GM12878 (cell line): ENCODE data around the gene DIAPH1.
A peak's percentile ranks its signal among the peaks of the same experiment; 100 is the strongest.

Experiments used
- CHD2 ChIP-seq: IDR thresholded peaks from 2 replicates; pipeline ENCODE4 v1.6.1; 2011; ENCODE audit warnings: low read depth, low read length, improper control_type of control experiment, borderline replicate concordance
- ETV6 ChIP-seq, 2 experiments: fragments of 450-650 bp in 1 of 2; IDR thresholded peaks in 1 of 2; conservative IDR thresholded peaks in 1 of 2; 2 replicates each; pipeline ENCODE4 v1.6.1; 2014; ENCODE audit warnings: antibody characterized with exemption in 1 of 2, borderline replicate concordance in 1 of 2, low read depth in 1 of 2, mild to moderate bottlenecking in 1 of 2, moderate library complexity in 1 of 2
- GABPA ChIP-seq: IDR thresholded peaks from 2 replicates; pipeline ENCODE4 v1.6.1; 2014; ENCODE audit warnings: antibody characterized with exemption, low read depth, mild to moderate bottlenecking, inconsistent platforms
- POLR2AphosphoS5 ChIP-seq: IDR thresholded peaks from 2 replicates; pipeline ENCODE4 v1.6.1; 2011; ENCODE audit warnings: mild to moderate bottlenecking, low read length, inconsistent platforms
- WRNIP1 ChIP-seq: IDR thresholded peaks from 2 replicates; pipeline ENCODE4 v1.6.1; 2011; ENCODE audit warnings: low read depth, low read length, improper control_type of control experiment, borderline replicate concordance
- TF ChIP-seq, protein P1 (sequence below), 3 experiments: IDR thresholded peaks in 2 of 3; conservative IDR thresholded peaks in 1 of 3; 2 replicates each; pipeline ENCODE4 v1.5.1; 2011; ENCODE audit warnings: low read depth in 3 of 3, low read length in 3 of 3, mild to moderate bottlenecking in 3 of 3, control low read depth in 2 of 3, moderate library complexity in 2 of 3, inconsistent platforms in 1 of 3, mixed read lengths in 1 of 3; ENCODE audit not compliant: control insufficient read depth in 2 of 3, insufficient read depth in 1 of 3; ENCODE audit errors: extremely low read depth in 1 of 3
- TF ChIP-seq, protein P2 (sequence below): IDR thresholded peaks from 2 replicates; pipeline ENCODE4 v1.6.1; 2012; ENCODE audit warnings: low read length, inconsistent platforms

DNA sequence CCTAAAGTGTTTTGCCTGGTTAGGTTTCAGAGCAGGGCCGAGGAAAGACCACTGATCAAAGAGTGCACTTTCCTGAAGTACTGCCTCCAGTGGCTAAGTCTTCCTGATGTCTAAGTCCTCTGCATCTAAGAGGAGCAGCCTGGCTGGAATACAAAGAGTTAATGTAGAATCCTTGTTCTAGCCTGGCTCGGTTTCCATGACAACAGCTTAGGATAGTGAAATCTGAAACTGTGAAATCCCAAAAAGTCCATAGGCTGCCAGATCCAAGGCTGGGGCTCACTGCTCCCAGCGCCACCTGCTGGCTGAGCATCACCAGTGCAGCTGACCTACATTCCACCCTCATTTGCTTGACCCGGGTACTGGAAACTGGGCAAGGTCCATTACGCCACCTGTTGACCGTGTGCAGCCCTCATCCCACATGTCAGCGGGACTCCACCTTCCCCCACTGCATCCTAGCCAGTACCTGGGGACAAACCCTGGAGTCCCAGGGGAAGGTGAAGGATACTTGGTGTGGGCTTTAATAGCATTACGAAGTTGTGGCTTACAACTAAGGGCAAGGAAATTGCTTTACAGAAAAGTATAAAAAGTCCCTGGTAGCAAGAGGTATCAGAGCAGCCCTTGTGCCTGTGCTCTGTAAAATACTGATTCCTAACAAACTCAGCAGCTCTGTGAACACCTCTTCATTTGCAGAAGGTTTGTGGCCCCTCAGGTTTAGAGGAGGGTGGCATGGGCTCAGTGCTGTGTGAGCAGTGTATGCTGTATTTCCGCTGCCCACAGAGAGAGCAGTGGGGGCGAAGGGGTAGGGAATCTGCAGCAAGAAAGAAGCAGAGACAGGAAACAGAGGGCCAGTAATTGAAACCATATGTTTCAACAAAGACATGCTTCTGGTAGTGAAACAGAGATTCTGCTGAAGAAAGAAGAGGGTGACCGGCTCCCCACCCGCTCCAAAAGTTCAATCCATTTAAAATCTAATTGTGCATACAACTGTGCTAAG lies 93.9 kb downstream of the DIAPH1 start:
- TF ChIP-seq ETV6 (conservative IDR thresholded peaks at IDR 0.05 in 1 of 2, IDR thresholded peaks at IDR 0.05 in 1 of 2; ENCODE audit: borderline replicate concordance in 1 of 2, low read depth in 1 of 2) (no peak), CHD2 (peak; percentile 23; the same call in 1 of the 2 replicates), WRNIP1 (no peak), GABPA (no peak), POLR2AphosphoS5 (no peak)
- TF ChIP-seq, protein P1, sequence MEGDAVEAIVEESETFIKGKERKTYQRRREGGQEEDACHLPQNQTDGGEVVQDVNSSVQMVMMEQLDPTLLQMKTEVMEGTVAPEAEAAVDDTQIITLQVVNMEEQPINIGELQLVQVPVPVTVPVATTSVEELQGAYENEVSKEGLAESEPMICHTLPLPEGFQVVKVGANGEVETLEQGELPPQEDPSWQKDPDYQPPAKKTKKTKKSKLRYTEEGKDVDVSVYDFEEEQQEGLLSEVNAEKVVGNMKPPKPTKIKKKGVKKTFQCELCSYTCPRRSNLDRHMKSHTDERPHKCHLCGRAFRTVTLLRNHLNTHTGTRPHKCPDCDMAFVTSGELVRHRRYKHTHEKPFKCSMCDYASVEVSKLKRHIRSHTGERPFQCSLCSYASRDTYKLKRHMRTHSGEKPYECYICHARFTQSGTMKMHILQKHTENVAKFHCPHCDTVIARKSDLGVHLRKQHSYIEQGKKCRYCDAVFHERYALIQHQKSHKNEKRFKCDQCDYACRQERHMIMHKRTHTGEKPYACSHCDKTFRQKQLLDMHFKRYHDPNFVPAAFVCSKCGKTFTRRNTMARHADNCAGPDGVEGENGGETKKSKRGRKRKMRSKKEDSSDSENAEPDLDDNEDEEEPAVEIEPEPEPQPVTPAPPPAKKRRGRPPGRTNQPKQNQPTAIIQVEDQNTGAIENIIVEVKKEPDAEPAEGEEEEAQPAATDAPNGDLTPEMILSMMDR (IDR thresholded peaks at IDR 0.05 in 2 of 3, conservative IDR thresholded peaks at IDR 0.05 in 1 of 3; ENCODE audit: control insufficient read depth in 2 of 3, extremely low read depth in 1 of 3, insufficient read depth in 1 of 3, low read depth in 3 of 3, low read length in 3 of 3), result peak; percentile 98 to 100 (median 99)
- TF ChIP-seq, protein P2, sequence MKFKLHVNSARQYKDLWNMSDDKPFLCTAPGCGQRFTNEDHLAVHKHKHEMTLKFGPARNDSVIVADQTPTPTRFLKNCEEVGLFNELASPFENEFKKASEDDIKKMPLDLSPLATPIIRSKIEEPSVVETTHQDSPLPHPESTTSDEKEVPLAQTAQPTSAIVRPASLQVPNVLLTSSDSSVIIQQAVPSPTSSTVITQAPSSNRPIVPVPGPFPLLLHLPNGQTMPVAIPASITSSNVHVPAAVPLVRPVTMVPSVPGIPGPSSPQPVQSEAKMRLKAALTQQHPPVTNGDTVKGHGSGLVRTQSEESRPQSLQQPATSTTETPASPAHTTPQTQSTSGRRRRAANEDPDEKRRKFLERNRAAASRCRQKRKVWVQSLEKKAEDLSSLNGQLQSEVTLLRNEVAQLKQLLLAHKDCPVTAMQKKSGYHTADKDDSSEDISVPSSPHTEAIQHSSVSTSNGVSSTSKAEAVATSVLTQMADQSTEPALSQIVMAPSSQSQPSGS, result no peak
